ENCODE results near the gene TAS1R1.

Gene TAS1R1

GRCh38 chr1:6572653-6573383 is 17.7 kb downstream of the TAS1R1 start:
- DNase-seq (ENCODE audit: low read depth, low spot score) = no peak

- DNase-seq (ENCODE audit: low read depth, low spot score) = no peak
Observed at GRCh38 chr1:6574025-6574620, 19.0 kb downstream of the TAS1R1 start.

GRCh38 chr1:6574818-6575217 is 19.7 kb downstream of the TAS1R1 start:
- DNase-seq (ENCODE audit: low read depth, low spot score) = no peak

- DNase-seq (ENCODE audit: low read depth, low spot score) = no peak
Observed at GRCh38 chr1:6577831-6578525, 22.9 kb downstream of the TAS1R1 start.

- DNase-seq (ENCODE audit: low read depth, low spot score) = no peak
Observed at GRCh38 chr1:6578624-6579373, 23.7 kb downstream of the TAS1R1 start.

- DNase-seq (ENCODE audit: low read depth, low spot score) = peak; percentile 99
Observed at GRCh38 chr1:6579374-6580118, 24.4 kb downstream of the TAS1R1 start, which contains the start of gene ZBTB48. Gene ZBTB48, plus strand, starts transcription at chr1:6579994. Its CDS starts 616 bp downstream, at chr1:6580610.

GRCh38 chr1:6580119-6580592 is 25.0 kb downstream of the TAS1R1 start:
- no peak for DNase-seq (ENCODE audit: low read depth, low spot score)

- no peak for DNase-seq (ENCODE audit: low read depth, low spot score)
Observed at GRCh38 chr1:6580593-6581409, 25.7 kb downstream of the TAS1R1 start.

GRCh38 chr1:6581561-6582305 is 26.6 kb downstream of the TAS1R1 start:
- DNase-seq (ENCODE audit: low read depth, low spot score) = no peak

GRCh38 chr1:6582370-6582769 is 27.3 kb downstream of the TAS1R1 start:
- no peak for DNase-seq (ENCODE audit: low read depth, low spot score)

GRCh38 chr1:6584126-6585080 is 29.3 kb downstream of the TAS1R1 start:
- no peak for DNase-seq (ENCODE audit: low read depth, low spot score)

- DNase-seq (ENCODE audit: low read depth, low spot score) = no peak
Observed at GRCh38 chr1:6585081-6585722, 30.1 kb downstream of the TAS1R1 start.

GRCh38 chr1:6585841-6586240 is 30.7 kb downstream of the TAS1R1 start:
- no peak for DNase-seq (ENCODE audit: low read depth, low spot score)

- no peak for DNase-seq (ENCODE audit: low read depth, low spot score)
Observed at GRCh38 chr1:6586404-6586816, 31.3 kb downstream of the TAS1R1 start.

- DNase-seq (ENCODE audit: low read depth, low spot score) = peak; percentile 60
Observed at GRCh38 chr1:6587261-6588005, 32.3 kb downstream of the TAS1R1 start.

- no peak for DNase-seq (ENCODE audit: low read depth, low spot score)
Observed at GRCh38 chr1:6588128-6588892, 33.2 kb downstream of the TAS1R1 start.

Measured in astrocyte of the hippocampus (primary cell).